Bronchial epithelial cell (primary cell): Measurements from ENCODE around the gene AP1S3. TPM values are rescaled to one million over a fixed set of nuclear protein-coding genes. Genes with fewer than 3 reads are reported as not detected.

Experiments
- DNase-seq: peaks from one replicate; pipeline ENCODE4 v3.0.0-alpha.2; 2010; ENCODE audit warnings: low read depth
- FAIRE-seq: peaks from 2 replicates; lab custom pipeline; 2011; peaks lifted over from hg19 to GRCh38; lab: Jason Lieb, UNC
- H3K27me3 ChIP-seq: 2 replicates; pipeline ENCODE4 v1.5.1; 2011; ENCODE audit warnings: low read length; ENCODE audit not compliant: control insufficient read depth, insufficient read depth
- H3K36me3 ChIP-seq: 2 replicates; pipeline ENCODE4 v1.5.1; 2011; ENCODE audit warnings: low read length; ENCODE audit not compliant: control insufficient read depth, insufficient read depth
- H3K4me3 ChIP-seq: 2 replicates; pipeline ENCODE4 v1.5.1; 2011; ENCODE audit warnings: mild to moderate bottlenecking, low read depth, low read length, control low read depth
- CTCF ChIP-seq: IDR thresholded peaks from 2 replicates; pipeline ENCODE4 v1.5.1; 2011; ENCODE audit warnings: mild to moderate bottlenecking, moderate library complexity, low read length, control low read depth, inconsistent platforms; ENCODE audit not compliant: insufficient read depth, severe bottlenecking
- total RNA-seq: library from RNA; depleted of rRNA; stranded (reverse); fragments of >200 nt; gene quantifications from 2 replicates; pipeline ENCODE4 v1.2.1, GENCODE V29; 2014

The AP1S3 gene
- total RNA-seq, 1 donor from 2014 or later = 59.5 TPM

- FAIRE-seq = no peak
- TF ChIP-seq CTCF = no peak
- Histone ChIP-seq H3K27me3 (no peaks in the 10 kb centered on the region), H3K4me3 (no peak overlapping the region), H3K36me3 (peaks cover 1% of the 10 kb centered on the region)
- DNase-seq = no peak
Measured at GRCh38 chr2:223786236-223786635, 51.1 kb downstream of the AP1S3 start.

- DNase-seq (no peak), FAIRE-seq (no peak)
- Histone ChIP-seq H3K27me3 (no peaks in the 10 kb centered on the region), H3K4me3 (no peak overlapping the region), H3K36me3 (peaks cover 1% of the 10 kb centered on the region)
- no peak for TF ChIP-seq CTCF
Measured at GRCh38 chr2:223784221-223784772, 53.1 kb downstream of the AP1S3 start.

GRCh38 chr2:223782629-223783028, 54.8 kb downstream of the AP1S3 start:
- DNase-seq (no peak), FAIRE-seq (no peak)
- no peak for TF ChIP-seq CTCF
- no peak overlapping the region for H3K4me3 ChIP-seq
- H3K27me3 ChIP-seq = no peaks in the 10 kb centered on the region
- peaks cover 1% of the 10 kb centered on the region for H3K36me3 ChIP-seq

GRCh38 chr2:223781560-223781959, 55.8 kb downstream of the AP1S3 start:
- H3K27me3 ChIP-seq = no peaks in the 10 kb centered on the region
- no peak for FAIRE-seq

GRCh38 chr2:223779877-223780276, 57.5 kb downstream of the AP1S3 start:
- no peak overlapping the region for H3K4me3 ChIP-seq
- peak; percentile 36 for TF ChIP-seq CTCF
- no peaks in the 10 kb centered on the region for H3K27me3 ChIP-seq
- FAIRE-seq = no peak
- H3K36me3 ChIP-seq = peaks cover 7% of the 10 kb centered on the region
- peak; percentile 48 for DNase-seq

More at GRCh38 chr2:223781560-223781959, 55.8 kb downstream of the AP1S3 start:
- DNase-seq = no peak
- no peak overlapping the region for H3K4me3 ChIP-seq
- peaks cover 1% of the 10 kb centered on the region for H3K36me3 ChIP-seq
- TF ChIP-seq CTCF = no peak

GRCh38 chr2:223774193-223774592, 63.2 kb downstream of the AP1S3 start:
- no peak for TF ChIP-seq CTCF
- Histone ChIP-seq H3K27me3 (no peaks in the 10 kb centered on the region), H3K4me3 (no peak overlapping the region), H3K36me3 (peaks cover 13% of the 10 kb centered on the region)
- no peak for DNase-seq
- FAIRE-seq = no peak
